GM21526 (cell line): Measurements from ENCODE around the gene NUAK2.

Source experiments
- ATAC-seq: cut with Tn5 transposase; IDR thresholded peaks from one replicate; pipeline ENCODE4 v1.9.1; 2021; ENCODE audit warnings: moderate library complexity; ENCODE audit not compliant: unreplicated experiment, low FRiP score

NUAK2 gene

DNA sequence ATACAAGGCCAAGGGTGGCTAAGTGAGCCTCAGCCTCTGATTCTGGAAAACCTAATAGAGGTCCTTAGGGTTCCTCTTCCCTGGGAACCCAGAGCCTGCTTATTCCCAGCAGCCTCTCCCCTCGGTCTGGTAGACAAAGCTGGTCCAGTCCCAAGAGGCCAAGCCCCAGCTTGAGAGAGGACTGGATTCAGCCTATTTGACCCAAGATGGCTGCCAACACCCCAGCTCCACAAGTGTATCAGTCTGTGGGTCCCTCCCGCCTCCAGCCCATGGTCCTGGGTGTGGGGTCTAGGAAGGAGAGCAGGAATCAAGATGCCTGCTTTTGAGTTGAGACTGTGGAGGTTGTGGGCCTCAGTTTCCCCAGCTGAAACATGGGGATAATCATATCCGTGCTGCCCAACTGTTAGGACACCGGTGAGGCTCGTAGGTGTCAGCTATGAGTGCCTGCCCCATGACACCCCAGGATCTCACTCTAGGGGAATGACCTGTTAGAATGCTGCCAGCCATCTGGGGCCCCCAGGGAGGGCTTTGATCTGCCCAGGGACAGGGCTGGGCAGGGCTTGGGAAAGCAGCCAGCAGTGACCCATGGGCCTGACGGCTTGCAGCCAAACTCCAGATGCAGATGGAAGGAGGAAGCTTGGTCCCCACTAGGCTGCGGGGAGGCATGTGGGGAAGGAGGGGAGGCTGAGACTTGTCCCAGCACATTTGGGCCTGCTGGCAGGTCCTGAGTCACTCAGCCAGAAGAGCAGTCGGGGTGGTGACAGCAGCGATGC is 45.4 kb downstream of the NUAK2 start:
- no peak for ATAC-seq

DNA sequence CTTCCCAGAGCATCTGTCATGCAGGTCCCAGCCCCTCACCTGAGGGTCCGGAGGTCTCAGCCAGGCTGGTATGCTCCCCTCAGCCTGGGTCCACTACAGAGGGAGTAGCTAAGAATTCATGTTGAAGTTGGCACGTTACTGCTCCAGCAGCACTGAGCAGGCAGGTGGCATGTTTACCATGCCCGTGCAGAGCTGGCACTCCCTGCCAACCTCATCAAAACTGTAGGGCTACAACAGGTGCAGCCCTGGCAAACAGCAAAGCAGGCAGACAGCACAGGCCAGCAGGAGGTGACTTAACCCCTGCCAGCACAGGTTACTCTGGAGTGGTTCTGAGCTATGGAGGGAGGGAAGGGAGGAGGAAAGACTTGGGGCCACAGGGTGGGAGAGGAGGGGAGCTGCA is 46.4 kb downstream of the NUAK2 start:
- ATAC-seq: no peak

DNA sequence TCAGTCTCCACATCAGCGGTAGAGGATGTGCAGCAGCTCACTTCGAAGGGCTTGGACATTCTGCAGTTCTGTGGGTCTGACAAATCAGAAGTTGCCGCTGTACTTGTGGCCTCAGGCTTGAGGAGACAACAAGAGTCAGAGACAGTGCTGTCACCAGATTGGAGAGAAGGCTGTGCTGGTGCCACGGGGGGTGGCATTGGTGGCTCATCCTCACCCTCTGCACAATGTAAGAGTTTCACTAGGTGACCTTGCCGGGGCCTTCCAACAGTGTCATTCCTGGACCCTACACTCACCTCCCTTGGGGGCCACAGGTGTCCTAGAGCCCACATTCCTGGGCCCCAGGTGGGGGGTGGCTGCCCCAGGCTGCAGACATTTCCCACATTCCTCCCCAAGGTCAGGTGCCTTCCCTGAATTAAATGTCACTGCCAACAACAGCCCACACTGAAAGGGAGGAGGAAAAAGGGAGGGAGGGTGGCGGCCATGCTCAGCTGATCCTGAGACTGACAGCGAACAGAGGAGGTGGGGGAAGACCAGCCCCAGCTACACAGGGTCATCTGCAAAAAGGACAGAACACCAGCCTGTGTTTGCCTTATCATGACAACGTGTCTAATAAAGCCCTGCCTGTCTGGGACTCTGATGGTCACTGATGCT is 47.4 kb downstream of the NUAK2 start:
- no peak for ATAC-seq

DNA sequence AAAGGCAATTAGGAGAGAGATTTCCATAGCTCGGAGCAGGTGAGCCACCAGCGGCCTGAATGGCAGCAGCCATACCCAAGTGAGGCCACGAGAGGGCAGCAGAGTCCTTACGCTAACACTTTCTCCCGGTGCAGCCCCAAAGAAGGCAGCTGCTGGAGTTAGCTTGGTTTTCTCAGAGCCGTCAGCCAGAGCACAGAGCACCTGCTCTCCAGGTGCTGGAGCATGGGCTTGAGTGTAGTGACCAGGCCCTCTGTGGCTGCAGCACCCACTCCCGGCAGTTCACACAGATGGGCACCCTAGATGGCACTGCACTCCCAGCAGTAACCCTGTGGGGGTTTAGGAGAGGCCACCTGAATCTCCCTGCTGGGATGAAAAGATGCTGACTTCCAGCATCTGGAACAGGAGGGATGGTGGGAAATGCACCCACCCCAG is 48.0 kb downstream of the NUAK2 start:
- ATAC-seq: peak; percentile 64

DNA sequence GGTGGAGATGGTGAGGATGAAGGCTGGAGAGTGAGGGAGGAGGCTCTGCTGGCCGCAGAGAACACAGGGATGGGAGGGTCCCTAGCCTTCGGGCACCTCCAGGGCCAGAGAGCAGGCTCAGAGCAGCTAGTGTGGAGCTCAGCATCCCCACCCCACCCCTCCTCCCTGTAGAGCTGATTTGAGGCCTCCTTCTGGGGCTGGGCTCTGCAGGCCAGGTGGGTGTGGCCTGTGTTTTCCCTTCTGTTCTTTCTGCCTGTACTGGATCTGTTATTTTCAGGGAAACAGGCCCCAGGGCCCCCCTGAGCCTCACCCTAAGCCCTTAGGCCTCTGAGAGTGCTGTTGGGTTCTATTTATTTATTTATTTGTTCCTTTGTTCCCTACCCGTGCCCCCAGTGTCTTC is 49.0 kb downstream of the NUAK2 start:
- no peak for ATAC-seq

DNA sequence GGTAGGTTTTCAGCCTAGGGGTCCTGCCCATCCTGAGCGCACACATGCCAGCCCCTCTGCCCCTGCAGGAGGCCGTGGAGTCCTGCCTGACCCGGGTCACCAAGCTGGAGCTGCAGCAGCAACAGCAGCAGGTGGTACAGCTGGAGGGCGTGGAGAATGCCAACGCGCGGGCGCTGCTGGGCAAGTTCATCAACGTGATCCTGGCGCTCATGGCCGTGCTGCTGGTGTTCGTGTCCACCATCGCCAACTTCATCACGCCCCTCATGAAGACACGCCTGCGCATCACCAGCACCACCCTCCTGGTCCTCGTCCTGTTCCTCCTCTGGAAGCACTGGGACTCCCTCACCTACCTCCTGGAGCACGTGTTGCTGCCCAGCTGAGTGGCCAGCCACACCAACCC is 49.8 kb downstream of the NUAK2 start:
- no peak for ATAC-seq

DNA sequence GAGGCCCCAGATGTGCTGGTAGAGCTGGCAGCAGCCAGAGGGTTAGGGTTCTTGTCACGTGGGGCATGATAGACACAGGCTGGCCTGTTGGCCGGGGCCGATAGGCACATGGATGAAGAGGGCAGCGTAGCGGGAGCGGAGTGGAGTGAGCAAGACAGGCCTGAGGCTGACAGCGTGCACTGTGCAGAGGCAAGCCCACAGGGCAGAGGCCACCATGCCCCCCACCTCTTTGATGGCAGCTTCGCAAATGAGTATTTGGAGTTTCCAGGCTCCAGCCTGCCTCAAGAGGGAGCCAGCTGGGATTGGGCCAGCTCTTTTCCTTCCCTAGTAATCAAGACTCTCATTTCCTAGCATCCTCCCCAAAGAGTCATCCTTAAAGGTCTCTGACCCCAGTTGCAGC is 50.3 kb downstream of the NUAK2 start:
- ATAC-seq: no peak

DNA sequence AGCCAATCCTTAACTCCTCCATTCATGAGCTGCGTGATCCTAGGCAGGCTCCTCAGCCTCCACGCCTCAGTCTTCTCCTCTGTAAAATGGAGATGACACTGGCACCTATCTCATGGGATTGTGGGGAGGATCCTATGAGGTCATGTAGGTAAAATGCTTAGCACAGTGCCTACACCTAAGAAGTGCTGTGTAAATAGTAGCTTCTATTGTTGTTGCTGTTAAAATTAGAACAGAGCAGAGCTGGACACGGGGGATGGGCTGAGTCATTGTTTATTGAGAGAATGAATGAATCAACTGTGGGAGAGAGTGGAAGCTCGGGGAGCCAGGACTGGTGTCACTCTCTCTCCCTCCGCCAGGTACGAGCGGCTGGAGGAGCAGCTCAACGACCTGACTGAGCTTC is 50.8 kb downstream of the NUAK2 start:
- ATAC-seq: no peak

DNA sequence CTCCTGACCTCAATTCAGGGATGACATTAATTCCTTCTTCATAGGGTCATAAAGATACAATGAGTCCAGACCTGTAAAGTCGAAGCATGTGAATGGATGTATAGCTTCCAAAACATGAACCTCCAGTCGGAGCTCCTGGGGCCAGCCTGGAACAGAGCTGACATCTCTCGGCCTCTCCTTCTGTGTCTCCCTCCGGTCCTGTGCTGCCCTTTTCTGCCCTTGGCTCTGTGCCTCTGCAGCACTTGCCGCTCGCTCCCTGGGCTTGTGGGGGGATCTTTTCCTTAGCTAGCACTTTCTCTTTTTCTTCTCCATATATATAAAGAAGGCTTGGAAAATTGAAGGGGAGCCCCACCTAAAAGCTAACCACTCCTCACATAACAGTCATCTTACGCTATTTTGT is 51.3 kb downstream of the NUAK2 start:
- no peak for ATAC-seq

DNA sequence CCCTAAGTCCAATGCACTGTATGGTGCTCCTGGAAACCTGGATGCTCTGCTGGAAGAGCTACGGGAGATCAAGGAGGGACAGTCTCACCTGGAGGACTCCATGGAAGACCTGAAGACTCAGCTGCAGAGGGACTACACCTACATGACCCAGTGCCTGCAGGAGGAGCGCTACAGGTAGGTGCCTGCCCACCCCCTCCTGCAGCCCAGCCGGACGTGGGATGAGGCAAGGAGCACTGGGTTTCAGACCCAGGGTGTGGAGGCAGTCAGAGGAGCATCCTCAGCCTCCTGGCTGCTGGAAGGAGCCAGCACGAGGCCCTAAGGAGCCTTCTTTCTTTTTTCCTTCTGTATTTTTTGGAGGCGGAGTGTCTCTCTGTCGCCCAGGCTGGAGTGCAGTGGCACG is 51.8 kb downstream of the NUAK2 start:
- no peak for ATAC-seq

DNA sequence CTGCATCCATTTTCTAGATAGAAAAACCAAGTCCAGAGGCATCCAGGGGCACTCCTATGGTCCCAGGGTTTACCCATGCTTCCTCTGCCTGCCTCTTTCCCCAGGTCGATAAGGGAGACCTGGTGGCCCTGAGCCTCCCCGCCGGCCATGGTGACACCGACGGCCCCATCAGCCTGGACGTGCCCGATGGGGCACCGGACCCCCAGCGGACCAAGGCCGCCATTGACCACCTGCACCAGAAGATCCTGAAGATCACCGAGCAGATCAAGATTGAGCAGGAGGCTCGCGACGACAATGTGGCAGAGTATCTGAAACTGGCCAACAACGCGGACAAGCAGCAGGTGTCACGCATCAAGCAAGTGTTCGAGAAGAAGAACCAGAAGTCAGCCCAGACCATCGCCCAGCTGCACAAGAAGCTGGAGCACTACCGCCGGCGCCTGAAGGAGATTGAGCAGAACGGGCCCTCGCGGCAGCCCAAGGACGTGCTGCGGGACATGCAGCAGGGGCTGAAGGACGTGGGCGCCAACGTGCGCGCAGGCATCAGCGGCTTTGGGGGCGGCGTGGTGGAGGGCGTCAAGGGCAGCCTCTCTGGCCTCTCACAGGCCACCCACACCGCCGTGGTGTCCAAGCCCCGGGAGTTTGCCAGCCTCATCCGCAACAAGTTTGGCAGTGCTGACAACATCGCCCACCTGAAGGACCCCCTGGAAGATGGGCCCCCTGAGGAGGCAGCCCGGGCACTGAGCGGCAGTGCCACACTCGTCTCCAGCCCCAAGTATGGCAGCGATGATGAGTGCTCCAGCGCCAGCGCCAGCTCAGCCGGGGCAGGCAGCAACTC is 52.5 kb downstream of the NUAK2 start:
- no peak for ATAC-seq

DNA sequence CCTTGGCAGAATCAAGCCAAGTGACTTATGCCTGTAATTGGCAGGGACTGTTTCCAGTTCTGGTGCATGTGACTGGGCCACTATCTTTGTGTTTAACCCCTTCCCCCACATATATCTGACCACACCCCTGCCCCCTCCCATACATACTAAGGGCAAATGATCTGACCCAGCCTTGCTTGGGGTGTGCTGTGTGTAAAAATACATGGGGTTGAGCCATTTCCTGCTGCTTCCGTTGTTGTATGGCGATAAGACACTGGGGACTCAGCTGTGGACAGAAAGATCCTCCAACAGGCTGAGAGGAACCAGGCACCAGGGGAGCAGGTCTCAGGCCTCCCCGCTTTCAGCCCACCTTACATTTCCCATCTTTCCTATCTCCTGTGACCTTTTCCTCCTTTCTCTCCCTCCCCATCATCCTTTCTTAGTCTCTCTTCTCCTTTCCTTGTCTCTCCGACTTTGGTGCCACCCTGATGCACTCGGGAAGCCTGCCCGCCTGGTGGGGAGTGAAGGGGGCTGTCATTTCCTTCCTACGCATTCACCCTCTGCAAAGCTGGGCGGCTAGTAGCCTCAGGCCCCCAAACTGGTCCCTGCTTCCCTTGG is 54.1 kb downstream of the NUAK2 start:
- no peak for ATAC-seq

DNA sequence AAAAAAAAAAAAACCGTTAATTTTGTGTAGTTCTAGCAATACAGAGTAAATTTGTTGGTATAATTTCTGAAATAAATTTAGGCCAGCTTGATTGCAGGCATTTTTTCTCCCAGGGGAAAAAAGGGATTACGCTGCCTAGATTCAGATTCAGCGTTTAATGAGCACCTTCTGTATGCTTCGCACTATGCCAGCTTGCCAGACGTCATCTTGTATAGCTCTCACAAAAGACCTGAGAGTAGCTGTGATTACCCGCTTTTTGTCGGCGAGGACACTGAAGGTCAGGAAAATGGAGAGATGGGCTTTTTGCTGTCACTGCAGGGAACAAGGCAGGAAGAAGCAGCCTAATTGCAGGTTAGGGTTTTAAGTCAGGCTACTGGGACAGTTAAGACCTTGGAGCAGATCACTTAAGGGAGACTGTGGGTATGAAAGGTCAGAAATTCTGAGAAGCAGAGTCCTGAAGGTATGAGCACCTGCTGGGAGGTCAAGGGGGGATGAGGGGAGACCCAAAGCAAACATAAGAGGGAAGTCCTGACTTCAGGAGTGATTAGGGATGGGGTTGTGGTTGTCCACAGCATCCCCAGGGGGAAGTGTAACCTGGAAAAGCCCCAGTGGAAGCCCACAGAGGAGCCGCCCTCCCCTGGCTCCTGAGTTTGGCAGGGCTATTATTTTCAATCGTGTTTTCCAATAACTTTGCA is 54.8 kb downstream of the NUAK2 start:
- no peak for ATAC-seq

DNA sequence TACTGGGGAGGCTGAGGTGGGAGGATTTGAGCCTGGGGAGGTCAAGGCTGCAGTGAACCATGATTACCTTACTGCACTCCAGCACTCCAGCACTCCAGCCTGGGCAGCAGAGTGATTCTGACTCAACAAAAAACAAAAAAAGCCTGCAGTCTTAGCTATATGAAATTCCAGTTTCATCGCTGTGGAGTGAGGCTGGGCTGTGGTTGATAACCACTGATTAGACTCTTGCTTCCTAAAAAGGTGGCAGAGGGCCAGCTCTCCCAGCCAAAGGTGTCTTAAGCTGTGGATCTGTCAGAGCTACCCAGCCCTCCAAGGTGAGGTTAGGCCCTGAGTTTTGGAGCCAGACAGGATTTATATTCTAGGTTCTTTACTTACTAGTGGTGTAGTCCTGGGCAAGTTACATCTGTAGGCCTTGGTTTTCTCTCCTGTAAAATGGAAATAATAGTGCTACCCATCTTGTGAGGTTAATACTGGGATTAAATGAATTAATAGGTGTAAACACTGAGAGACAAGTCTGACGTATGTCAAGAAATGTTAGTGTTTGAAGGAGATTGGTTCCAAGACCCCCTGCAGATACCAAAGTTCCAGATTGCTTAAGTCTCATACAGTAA is 57.9 kb downstream of the NUAK2 start:
- ATAC-seq: no peak

DNA sequence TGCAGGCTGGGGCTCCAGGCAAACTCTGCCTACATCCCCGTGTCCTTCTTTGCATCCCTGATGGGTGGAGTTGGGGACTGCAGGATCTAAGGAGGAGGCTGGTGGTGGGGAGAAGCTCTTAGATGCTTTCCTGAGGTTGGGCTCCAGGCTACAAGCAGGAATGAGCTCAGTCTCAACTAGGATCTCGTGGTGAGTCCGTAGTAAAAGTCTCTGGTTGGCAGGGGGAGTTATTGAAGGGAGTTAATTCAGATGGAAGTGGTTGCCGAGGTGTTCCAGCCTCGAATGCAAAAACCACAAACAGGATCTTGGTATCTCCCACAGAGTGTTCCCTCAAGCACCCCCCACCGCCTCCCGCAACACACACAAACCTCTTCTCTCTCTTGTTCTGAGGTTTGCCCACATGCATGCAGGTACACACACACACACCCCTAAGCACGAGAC is 58.8 kb downstream of the NUAK2 start:
- no peak for ATAC-seq

DNA sequence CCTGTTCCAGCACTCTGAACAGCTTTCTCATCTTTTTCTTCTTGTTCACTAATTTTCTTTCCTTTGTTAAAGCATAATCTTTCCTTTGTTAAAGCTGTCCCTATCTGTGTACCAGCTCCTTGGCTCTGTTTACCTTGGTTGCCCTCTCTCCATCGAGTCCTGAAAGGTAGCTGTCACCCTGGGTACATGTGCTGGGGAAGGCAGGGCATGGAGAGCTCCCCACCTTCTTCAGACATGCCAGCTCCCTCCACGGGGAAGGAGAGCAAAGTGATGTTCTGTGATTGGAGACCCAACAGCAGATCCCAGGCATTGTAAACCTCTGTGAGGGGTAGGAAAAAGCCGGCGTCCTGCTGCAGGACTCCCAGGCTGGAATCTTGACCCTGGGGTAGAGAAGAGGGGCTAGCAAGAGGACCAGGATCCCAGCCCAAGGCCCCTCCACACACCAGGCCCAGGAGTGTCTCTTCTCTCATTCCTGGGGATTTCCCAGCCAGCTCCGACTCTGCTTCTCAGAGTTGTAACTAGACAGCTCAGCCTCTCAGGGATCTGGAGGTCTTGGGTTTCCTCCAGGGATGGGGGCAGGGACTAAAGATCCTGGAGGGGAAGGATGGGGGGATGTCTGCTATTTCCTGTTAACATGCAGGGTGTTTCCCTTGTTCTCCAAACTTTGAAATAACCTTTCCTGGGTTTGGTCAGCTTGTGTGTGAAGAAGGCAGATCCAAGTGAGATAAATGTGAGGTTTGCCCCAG is 59.4 kb downstream of the NUAK2 start:
- ATAC-seq: no peak

DNA sequence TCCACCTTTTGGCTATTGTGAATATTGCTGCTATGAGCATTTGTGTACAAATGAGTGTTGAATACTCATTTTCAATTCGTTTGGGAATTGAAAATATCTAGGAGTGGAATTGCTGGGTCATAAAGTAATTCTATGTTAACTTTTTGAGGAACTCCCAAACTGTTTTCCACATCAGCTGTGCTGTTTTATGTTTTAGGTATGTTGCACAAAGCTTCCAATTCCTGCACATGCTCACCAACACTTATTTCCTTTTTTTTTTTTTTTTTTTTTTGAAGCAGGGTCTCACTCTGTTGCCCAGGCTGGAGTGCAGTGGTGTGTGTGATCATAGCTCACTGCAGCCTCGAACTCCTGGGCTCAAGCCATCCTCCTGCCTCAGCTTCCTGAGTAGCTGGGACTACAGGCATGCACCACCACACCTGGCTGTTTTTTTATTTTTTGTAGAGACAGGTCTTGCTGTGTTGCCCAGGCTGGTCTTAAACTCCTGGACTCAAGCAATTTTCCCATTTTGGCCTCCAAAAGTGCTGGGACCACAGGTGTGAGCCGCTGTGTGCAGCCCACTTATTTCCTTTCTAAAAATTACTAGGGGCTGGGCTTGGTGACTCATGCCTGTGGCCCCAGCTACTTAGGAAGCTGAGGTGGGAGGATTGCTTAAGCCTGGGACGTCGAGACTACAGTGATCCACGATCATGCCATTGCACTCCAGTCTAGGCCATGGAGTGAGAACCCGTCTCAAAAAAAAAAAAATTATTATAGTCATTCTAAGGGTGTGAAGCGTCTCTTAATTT is 60.4 kb downstream of the NUAK2 start:
- no peak for ATAC-seq

DNA sequence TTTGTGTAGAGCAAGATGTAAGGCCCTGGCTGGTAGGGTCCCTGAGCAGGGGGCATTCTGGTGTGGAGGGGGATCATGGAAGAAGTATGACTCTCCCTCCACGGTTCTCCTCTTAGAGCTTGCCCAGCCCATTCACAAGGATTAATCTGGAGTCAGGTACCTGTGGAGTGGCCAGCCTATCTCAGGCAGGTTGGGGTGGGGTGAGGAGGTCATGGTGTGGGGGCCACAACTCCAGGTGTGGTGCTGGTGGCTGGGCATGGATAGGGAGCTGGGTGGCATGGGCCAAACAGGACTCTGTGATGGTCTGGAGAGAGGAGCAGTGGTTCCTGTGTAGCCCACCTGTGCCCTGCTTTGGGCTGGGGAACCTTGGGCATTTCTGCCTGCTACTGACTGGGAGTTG is 61.5 kb downstream of the NUAK2 start:
- ATAC-seq: no peak
